ENCODE measurements around the gene INSC.

INSC gene

DNA sequence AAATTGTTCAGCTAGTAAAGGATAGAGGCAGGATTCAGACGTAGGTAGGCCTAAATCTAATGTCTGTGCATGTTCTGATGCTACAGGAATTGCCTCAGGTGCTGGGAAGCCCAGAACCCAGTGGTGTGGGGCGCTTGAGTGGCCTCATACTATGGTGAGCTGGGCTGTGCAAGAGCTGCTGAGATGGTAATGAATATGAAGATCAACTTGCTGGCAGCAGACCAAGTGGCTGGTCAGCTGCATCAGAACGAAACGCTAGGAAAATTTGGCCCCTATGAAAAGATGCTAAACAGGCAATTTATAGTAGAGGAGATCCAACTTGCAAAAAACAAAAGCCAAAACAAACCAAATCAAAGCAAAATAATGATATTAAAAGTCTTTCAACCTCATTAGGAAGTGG lies 102.7 kb downstream of the INSC start:
- no peaks in the 10 kb centered on the region for H3K79me1 ChIP-seq (ENCODE audit: low read length)
- no peaks in the 10 kb centered on the region for H3K4me1 ChIP-seq (ENCODE audit: control insufficient read depth, low read depth, low read length)
- no peaks in the 10 kb centered on the region for H3K36me3 ChIP-seq (ENCODE audit: control insufficient read depth, insufficient read depth, low read length)
- no peak overlapping the region for H2BK120ac ChIP-seq (ENCODE audit: low read depth, low read length)
- no peak overlapping the region for H3K23ac ChIP-seq (ENCODE audit: low read length)
- H3K9ac ChIP-seq (ENCODE audit: low read length), result no peak overlapping the region
- H2BK5ac ChIP-seq (ENCODE audit: low read length), result no peak overlapping the region
- no peak overlapping the region for H2BK15ac ChIP-seq (replicated peaks; ENCODE audit: low read depth)
- H3K4me3 ChIP-seq (ENCODE audit: low read length), result no peak overlapping the region
- DNase-seq, result no peak
- H4K8ac ChIP-seq (ENCODE audit: low read depth, low read length), result no peak overlapping the region
- no CpG with 5 or more reads among the region's 4 CpGs for WGBS (ENCODE audit: extremely low coverage, insufficient coverage, low lambda C conversion rate)
- no peak overlapping the region for H3K4me2 ChIP-seq (ENCODE audit: low read length)
- H3K56ac ChIP-seq (ENCODE audit: low read length), result no peak overlapping the region
- no peak overlapping the region for H4K5ac ChIP-seq (ENCODE audit: low read length)
- no peak overlapping the region for H3K18ac ChIP-seq (ENCODE audit: low read length)
- H3K4ac ChIP-seq (ENCODE audit: low read depth, low read length), result no peak overlapping the region
- H3K79me2 ChIP-seq (ENCODE audit: control insufficient read depth, insufficient read depth, low read length), result no peaks in the 10 kb centered on the region
- no peaks in the 10 kb centered on the region for H3K27me3 ChIP-seq (ENCODE audit: insufficient read depth, low read length, poor library complexity)
- no peak overlapping the region for H2AK5ac ChIP-seq (ENCODE audit: low read length)
- no peak overlapping the region for H3K27ac ChIP-seq (ENCODE audit: low read depth, low read length)

DNA sequence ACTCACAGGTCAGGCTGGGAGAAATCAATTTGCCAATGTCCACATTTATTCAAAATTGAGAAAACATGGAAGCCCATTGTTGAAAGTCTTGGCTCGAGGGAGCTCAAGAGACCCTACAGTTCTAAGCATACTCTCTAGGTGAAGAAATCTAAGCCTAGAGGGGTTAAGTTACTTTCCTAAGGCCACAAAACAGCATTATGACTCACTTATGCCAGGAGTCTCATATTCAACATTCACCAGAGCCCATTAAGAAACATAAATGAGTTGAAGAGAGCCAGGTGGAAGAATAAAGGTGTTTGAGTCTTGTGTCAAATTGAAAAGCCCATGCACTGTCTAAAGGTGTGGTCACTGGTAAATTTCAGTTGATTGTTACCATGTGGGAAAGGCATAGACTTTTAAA lies 108.1 kb downstream of the INSC start:
- no CpG with 5 or more reads among the region's 1 CpG for WGBS (ENCODE audit: extremely low coverage, insufficient coverage, low lambda C conversion rate)

DNA sequence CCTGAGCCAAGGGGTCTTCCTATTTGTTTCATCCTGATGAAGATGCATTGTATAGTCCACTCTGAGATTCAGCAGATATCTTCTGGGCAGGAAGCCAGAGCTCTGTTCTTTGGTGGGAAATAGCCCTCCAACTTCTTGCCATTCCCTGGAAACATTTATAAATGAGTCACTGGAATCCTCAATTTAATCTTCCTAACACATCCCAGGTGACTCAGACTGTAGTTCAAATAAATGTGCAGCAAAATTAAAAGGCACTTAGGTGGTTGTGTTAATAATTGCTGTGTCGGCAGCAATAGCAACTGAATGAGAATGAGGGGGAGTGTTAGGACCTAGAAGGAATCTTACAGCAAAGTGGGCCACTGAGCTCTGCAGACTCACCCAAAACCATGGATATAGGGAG lies 108.6 kb downstream of the INSC start:
- Histone ChIP-seq H4K5ac (ENCODE audit: low read length) (no peak overlapping the region), H4K8ac (ENCODE audit: low read depth, low read length) (no peak overlapping the region), H2AK5ac (ENCODE audit: low read length) (no peak overlapping the region), H3K18ac (ENCODE audit: low read length) (no peak overlapping the region), H3K79me2 (ENCODE audit: control insufficient read depth, insufficient read depth, low read length) (no peaks in the 10 kb centered on the region), H2BK15ac (replicated peaks; ENCODE audit: low read depth) (no peak overlapping the region), H3K4me3 (ENCODE audit: low read length) (no peak overlapping the region), H2BK120ac (ENCODE audit: low read depth, low read length) (no peak overlapping the region), H3K9ac (ENCODE audit: low read length) (no peak overlapping the region), H3K56ac (ENCODE audit: low read length) (no peak overlapping the region), H2BK5ac (ENCODE audit: low read length) (no peak overlapping the region), H3K79me1 (ENCODE audit: low read length) (no peaks in the 10 kb centered on the region), H3K4ac (ENCODE audit: low read depth, low read length) (no peak overlapping the region), H3K27me3 (ENCODE audit: insufficient read depth, low read length, poor library complexity) (no peaks in the 10 kb centered on the region), H3K23ac (ENCODE audit: low read length) (no peak overlapping the region), H3K4me1 (ENCODE audit: control insufficient read depth, low read depth, low read length) (no peaks in the 10 kb centered on the region), H3K27ac (ENCODE audit: low read depth, low read length) (no peak overlapping the region), H3K4me2 (ENCODE audit: low read length) (no peak overlapping the region), H3K36me3 (ENCODE audit: control insufficient read depth, insufficient read depth, low read length) (no peaks in the 10 kb centered on the region)
- no CpG with 5 or more reads among the region's 1 CpG for WGBS (ENCODE audit: extremely low coverage, insufficient coverage, low lambda C conversion rate)
- no peak for DNase-seq

More for the DNA sequence above, 108.1 kb downstream of the INSC start:
- Histone ChIP-seq H3K4me2 (ENCODE audit: low read length) (no peak overlapping the region), H2AK5ac (ENCODE audit: low read length) (no peak overlapping the region), H3K36me3 (ENCODE audit: control insufficient read depth, insufficient read depth, low read length) (no peaks in the 10 kb centered on the region), H3K27me3 (ENCODE audit: insufficient read depth, low read length, poor library complexity) (no peaks in the 10 kb centered on the region), H3K27ac (ENCODE audit: low read depth, low read length) (no peak overlapping the region), H3K4ac (ENCODE audit: low read depth, low read length) (no peak overlapping the region), H4K5ac (ENCODE audit: low read length) (no peak overlapping the region), H2BK15ac (replicated peaks; ENCODE audit: low read depth) (no peak overlapping the region), H3K18ac (ENCODE audit: low read length) (no peak overlapping the region), H3K4me1 (ENCODE audit: control insufficient read depth, low read depth, low read length) (no peaks in the 10 kb centered on the region), H2BK120ac (ENCODE audit: low read depth, low read length) (no peak overlapping the region), H3K9ac (ENCODE audit: low read length) (no peak overlapping the region), H3K56ac (ENCODE audit: low read length) (no peak overlapping the region), H4K8ac (ENCODE audit: low read depth, low read length) (no peak overlapping the region), H2BK5ac (ENCODE audit: low read length) (no peak overlapping the region), H3K23ac (ENCODE audit: low read length) (no peak overlapping the region), H3K79me1 (ENCODE audit: low read length) (no peaks in the 10 kb centered on the region), H3K79me2 (ENCODE audit: control insufficient read depth, insufficient read depth, low read length) (no peaks in the 10 kb centered on the region), H3K4me3 (ENCODE audit: low read length) (no peak overlapping the region)
- no peak for DNase-seq

DNA sequence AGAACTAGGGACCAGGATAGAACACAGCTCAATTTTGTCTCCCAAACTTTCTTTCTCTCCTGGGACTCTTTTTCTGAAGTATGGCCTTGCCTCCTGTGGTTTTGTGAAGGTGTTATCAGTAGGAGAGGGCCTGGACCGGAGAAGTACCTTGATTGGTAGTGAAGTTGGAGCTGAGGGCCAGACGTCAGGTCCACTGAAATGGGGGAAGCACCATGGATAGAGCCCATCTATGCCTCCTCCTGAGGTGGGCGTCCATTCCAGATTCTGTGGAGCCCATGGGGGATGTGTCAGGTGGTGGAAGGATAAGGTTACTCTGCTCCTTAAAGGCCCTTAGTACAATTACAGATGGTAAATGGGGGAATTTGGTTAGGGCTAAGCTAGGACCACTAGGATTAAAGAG lies 109.7 kb downstream of the INSC start:
- Histone ChIP-seq H3K4me2 (ENCODE audit: low read length) (no peak overlapping the region), H3K4me3 (ENCODE audit: low read length) (no peak overlapping the region), H3K27ac (ENCODE audit: low read depth, low read length) (no peak overlapping the region), H3K23ac (ENCODE audit: low read length) (no peak overlapping the region), H2BK120ac (ENCODE audit: low read depth, low read length) (no peak overlapping the region), H3K56ac (ENCODE audit: low read length) (no peak overlapping the region), H3K9ac (ENCODE audit: low read length) (no peak overlapping the region), H3K79me1 (ENCODE audit: low read length) (no peaks in the 10 kb centered on the region), H4K5ac (ENCODE audit: low read length) (no peak overlapping the region), H3K4ac (ENCODE audit: low read depth, low read length) (no peak overlapping the region), H4K8ac (ENCODE audit: low read depth, low read length) (no peak overlapping the region), H3K79me2 (ENCODE audit: control insufficient read depth, insufficient read depth, low read length) (no peaks in the 10 kb centered on the region), H2BK5ac (ENCODE audit: low read length) (no peak overlapping the region), H2BK15ac (replicated peaks; ENCODE audit: low read depth) (no peak overlapping the region), H3K4me1 (ENCODE audit: control insufficient read depth, low read depth, low read length) (no peaks in the 10 kb centered on the region), H2AK5ac (ENCODE audit: low read length) (no peak overlapping the region), H3K36me3 (ENCODE audit: control insufficient read depth, insufficient read depth, low read length) (no peaks in the 10 kb centered on the region), H3K18ac (ENCODE audit: low read length) (no peak overlapping the region), H3K27me3 (ENCODE audit: insufficient read depth, low read length, poor library complexity) (no peaks in the 10 kb centered on the region)
- DNase-seq, result no peak
- no CpG with 5 or more reads among the region's 3 CpGs for whole genome bisulfite sequencing (ENCODE audit: extremely low coverage, insufficient coverage, low lambda C conversion rate)

DNA sequence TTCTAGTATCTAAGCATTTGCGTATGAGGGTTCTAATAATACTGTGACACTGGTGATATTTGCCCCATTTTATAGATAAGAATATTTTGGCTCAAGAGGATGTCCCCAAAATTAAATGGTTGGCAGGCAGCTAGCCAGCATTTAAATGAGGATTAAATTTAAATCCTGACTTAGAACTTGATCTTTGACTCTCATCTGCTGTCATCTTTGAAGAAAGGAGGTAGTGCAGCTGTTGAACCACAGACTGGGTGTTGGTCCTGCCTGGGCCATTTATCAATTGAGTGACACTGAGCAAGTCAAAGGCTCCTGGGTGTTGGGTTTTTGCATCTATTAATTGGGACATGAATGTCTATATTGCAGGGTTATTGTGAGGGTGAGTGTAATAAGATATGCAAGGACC lies 112.3 kb downstream of the INSC start:
- H3K27ac ChIP-seq (ENCODE audit: low read depth, low read length), result no peak overlapping the region
- H3K9ac ChIP-seq (ENCODE audit: low read length), result no peak overlapping the region
- no peak overlapping the region for H3K56ac ChIP-seq (ENCODE audit: low read length)
- H3K79me1 ChIP-seq (ENCODE audit: low read length), result no peaks in the 10 kb centered on the region
- no peak overlapping the region for H4K5ac ChIP-seq (ENCODE audit: low read length)
- H2BK120ac ChIP-seq (ENCODE audit: low read depth, low read length), result no peak overlapping the region
- no peak overlapping the region for H3K23ac ChIP-seq (ENCODE audit: low read length)
- H3K79me2 ChIP-seq (ENCODE audit: control insufficient read depth, insufficient read depth, low read length), result no peaks in the 10 kb centered on the region
- H2AK5ac ChIP-seq (ENCODE audit: low read length), result no peak overlapping the region
- no peak overlapping the region for H2BK5ac ChIP-seq (ENCODE audit: low read length)
- no peak overlapping the region for H3K4me3 ChIP-seq (ENCODE audit: low read length)
- no peak overlapping the region for H3K4me2 ChIP-seq (ENCODE audit: low read length)
- no peaks in the 10 kb centered on the region for H3K27me3 ChIP-seq (ENCODE audit: insufficient read depth, low read length, poor library complexity)
- DNase-seq, result no peak
- no peak overlapping the region for H4K8ac ChIP-seq (ENCODE audit: low read depth, low read length)
- H3K18ac ChIP-seq (ENCODE audit: low read length), result no peak overlapping the region
- no peak overlapping the region for H3K4ac ChIP-seq (ENCODE audit: low read depth, low read length)
- WGBS (ENCODE audit: extremely low coverage, insufficient coverage, low lambda C conversion rate), result no CpG with 5 or more reads among the region's 1 CpG
- H2BK15ac ChIP-seq (replicated peaks; ENCODE audit: low read depth), result no peak overlapping the region
- no peaks in the 10 kb centered on the region for H3K4me1 ChIP-seq (ENCODE audit: control insufficient read depth, low read depth, low read length)
- H3K36me3 ChIP-seq (ENCODE audit: control insufficient read depth, insufficient read depth, low read length), result no peaks in the 10 kb centered on the region

DNA sequence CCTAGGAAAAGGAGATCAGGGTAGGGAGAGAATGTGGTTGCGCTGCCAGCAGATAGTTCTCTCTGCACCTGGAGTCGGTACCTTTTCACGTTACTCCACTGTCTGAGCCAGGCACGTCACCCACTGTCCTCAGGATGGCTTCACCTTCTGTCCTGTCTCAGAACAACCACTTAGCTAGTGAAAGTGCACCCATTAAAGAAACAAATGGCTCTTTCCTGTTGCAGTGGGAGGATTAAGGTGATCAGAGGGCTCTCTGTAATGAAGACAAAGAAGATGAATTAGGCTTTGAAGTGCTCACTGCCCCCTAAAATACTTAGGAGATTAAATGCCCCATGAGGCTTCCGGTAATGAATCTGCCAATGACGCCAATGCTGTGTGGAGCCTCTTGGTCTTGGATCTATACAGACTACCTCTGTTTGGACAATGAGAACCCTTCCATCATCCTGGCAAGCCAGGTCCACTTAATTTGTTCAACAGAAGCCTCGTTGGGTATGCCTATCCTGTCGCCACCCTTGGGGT lies 113.7 kb downstream of the INSC start:
- Histone ChIP-seq H4K8ac (ENCODE audit: low read depth, low read length) (no peak overlapping the region), H3K4ac (ENCODE audit: low read depth, low read length) (no peak overlapping the region), H3K79me2 (ENCODE audit: control insufficient read depth, insufficient read depth, low read length) (no peaks in the 10 kb centered on the region), H3K36me3 (ENCODE audit: control insufficient read depth, insufficient read depth, low read length) (no peaks in the 10 kb centered on the region), H3K4me3 (ENCODE audit: low read length) (no peak overlapping the region), H3K27ac (ENCODE audit: low read depth, low read length) (no peak overlapping the region), H3K4me2 (ENCODE audit: low read length) (no peak overlapping the region), H2AK5ac (ENCODE audit: low read length) (no peak overlapping the region), H3K79me1 (ENCODE audit: low read length) (no peaks in the 10 kb centered on the region), H3K23ac (ENCODE audit: low read length) (no peak overlapping the region), H2BK120ac (ENCODE audit: low read depth, low read length) (no peak overlapping the region), H2BK15ac (replicated peaks; ENCODE audit: low read depth) (no peak overlapping the region), H4K5ac (ENCODE audit: low read length) (no peak overlapping the region), H2BK5ac (ENCODE audit: low read length) (no peak overlapping the region), H3K27me3 (ENCODE audit: insufficient read depth, low read length, poor library complexity) (no peaks in the 10 kb centered on the region), H3K18ac (ENCODE audit: low read length) (no peak overlapping the region), H3K9ac (ENCODE audit: low read length) (no peak overlapping the region), H3K4me1 (ENCODE audit: control insufficient read depth, low read depth, low read length) (no peaks in the 10 kb centered on the region), H3K56ac (ENCODE audit: low read length) (no peak overlapping the region)
- no peak for DNase-seq
- no CpG with 5 or more reads among the region's 8 CpGs for WGBS (ENCODE audit: extremely low coverage, insufficient coverage, low lambda C conversion rate)

Measured in mesendoderm (in vitro differentiated cells).